Endodermal cell (in vitro differentiated cells): ENCODE data around the gene KIRREL3. TPM values are rescaled to one million over a fixed set of nuclear protein-coding genes. Genes with fewer than 3 reads are reported as not detected.

Experiments used
- DNase-seq: peaks from one replicate; pipeline ENCODE4 v3.0.0-alpha.2; 2017
- H3K27ac ChIP-seq: 2 replicates; pipeline ENCODE4 v1.5.1; 2013; ENCODE audit warnings: mild to moderate bottlenecking, low read depth, low read length, moderate library complexity
- H3K27me3 ChIP-seq: 2 replicates; pipeline ENCODE4 v1.6.1; 2013; ENCODE audit warnings: mild to moderate bottlenecking, low read length, moderate library complexity; ENCODE audit not compliant: insufficient read depth, control insufficient read depth, poor library complexity, severe bottlenecking
- H3K36me3 ChIP-seq: 2 replicates; pipeline ENCODE4 v1.7.0; 2013; ENCODE audit warnings: mild to moderate bottlenecking, low read length, moderate library complexity; ENCODE audit not compliant: control insufficient read depth, insufficient read depth
- H3K4me1 ChIP-seq: one replicate; pipeline ENCODE4 v1.7.0; 2013; ENCODE audit warnings: low read length; ENCODE audit not compliant: control insufficient read depth, insufficient read depth
- H3K4me3 ChIP-seq: 2 replicates; pipeline ENCODE4 v1.5.1; 2013; ENCODE audit warnings: mild to moderate bottlenecking, low read length, moderate library complexity
- H3K9ac ChIP-seq: 2 replicates; pipeline ENCODE4 v1.6.1; 2013; ENCODE audit warnings: mild to moderate bottlenecking, low read length, moderate library complexity; ENCODE audit not compliant: poor library complexity, severe bottlenecking; ENCODE audit errors: extremely low read depth
- H3K9me3 ChIP-seq: 2 replicates; pipeline ENCODE4 v1.6.1; 2013; ENCODE audit warnings: mild to moderate bottlenecking, low read length, moderate library complexity; ENCODE audit not compliant: control insufficient read depth
- H3K27ac Mint-ChIP-seq: 2 replicates; pipeline ENCODE4 v1.8.0; 2020; ENCODE audit warnings: mixed read lengths
- H3K27me3 Mint-ChIP-seq: 2 replicates; pipeline ENCODE4 v1.8.0; 2021; ENCODE audit warnings: mild to moderate bottlenecking, mixed read lengths; ENCODE audit not compliant: insufficient read depth
- H3K36me3 Mint-ChIP-seq: 2 replicates; pipeline ENCODE4 v1.8.0; 2020; ENCODE audit warnings: low read depth, mixed read lengths
- H3K4me1 Mint-ChIP-seq: 2 replicates; pipeline ENCODE4 v1.8.0; 2020; ENCODE audit warnings: mixed read lengths
- H3K4me3 Mint-ChIP-seq: 2 replicates; pipeline ENCODE4 v1.8.0; 2020; ENCODE audit warnings: mild to moderate bottlenecking, moderate library complexity, mixed read lengths
- H3K9me3 Mint-ChIP-seq: 2 replicates; pipeline ENCODE4 v1.8.0; 2020; ENCODE audit warnings: mild to moderate bottlenecking, mixed read lengths
- CTCF ChIP-seq: fragments of 200-600 bp; sonication (generic); conservative IDR thresholded peaks from 2 replicates; pipeline ENCODE4 v1.5.0; 2021; ENCODE audit warnings: antibody characterized with exemption, mild to moderate bottlenecking
- WGBS, 2 experiments: methylation state at CpG; one replicate each; pipeline versions ENCODE4 v1.1.5 to v1.1.7; 2013; ENCODE audit warnings: missing lambda C conversion rate in 2 of 2, mixed read lengths in 1 of 2; ENCODE audit not compliant: insufficient coverage in 1 of 2, insufficient read length in 1 of 2; 5-methylcytosine and 5-hydroxymethylcytosine counted together
- total RNA-seq, 2 donors: library from RNA; stranded (reverse); fragmentation: NEBNext Ultra II Directional in 1 of 2; extraction: Animal tissue kit (Norgen Biotek cat#: 25700) in 1 of 2; gene quantifications; 2 replicates in 1 of 2; 3 replicates in 1 of 2; pipeline ENCODE4 v1.2.1, GENCODE V29; 2021

The KIRREL3 gene
- total RNA-seq, 2 donors from 2014 or later, result 1.1 to 1.4 TPM

GRCh38 chr11:126547161-126547560 is 453.4 kb downstream of the KIRREL3 start:
- Mint-ChIP-seq H3K27me3 (no peaks in the 10 kb centered on the region), H3K36me3 (no peaks in the 10 kb centered on the region), H3K9me3 (no peaks in the 10 kb centered on the region), H3K27ac (no peak overlapping the region), H3K4me1 (peaks cover 30% of the 10 kb centered on the region), H3K4me3 (no peak overlapping the region)
- no peak overlapping the region for H3K27ac ChIP-seq
- no peak for DNase-seq
- H3K36me3 ChIP-seq, result no peaks in the 10 kb centered on the region
- H3K9ac ChIP-seq, result no peak overlapping the region
- no peaks in the 10 kb centered on the region for H3K9me3 ChIP-seq
- no peak overlapping the region for H3K4me3 ChIP-seq
- no peaks in the 10 kb centered on the region for H3K27me3 ChIP-seq
- 95 to 97% methylated on average over 7 to 9 of the region's 9 CpGs for WGBS, 2 experiments
- no peak for TF ChIP-seq CTCF
- peaks cover 21% of the 10 kb centered on the region for H3K4me1 ChIP-seq

DNA sequence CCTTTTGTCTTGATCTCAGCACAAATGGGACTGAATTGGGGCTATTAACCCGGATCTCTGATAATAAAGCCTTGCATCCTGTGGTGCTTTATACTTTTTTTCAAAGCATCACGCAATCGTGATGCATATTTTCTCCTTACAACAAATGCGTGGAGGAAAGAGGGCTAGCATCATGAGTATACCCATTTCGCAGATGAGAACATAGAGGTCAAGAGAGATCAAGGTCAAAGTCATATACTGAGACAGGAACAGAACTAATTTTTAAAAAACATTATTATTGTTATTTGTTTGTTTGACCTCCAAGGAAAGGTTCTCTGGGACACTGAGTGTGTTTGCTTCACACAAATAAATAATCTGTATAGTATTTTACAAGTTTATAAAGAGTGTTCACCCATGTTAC is 453.9 kb downstream of the KIRREL3 start:
- Histone ChIP-seq H3K4me1 (peaks cover 21% of the 10 kb centered on the region), H3K27me3 (no peaks in the 10 kb centered on the region), H3K9ac (no peak overlapping the region), H3K9me3 (no peaks in the 10 kb centered on the region), H3K27ac (no peak overlapping the region), H3K4me3 (no peak overlapping the region), H3K36me3 (no peaks in the 10 kb centered on the region)
- H3K27ac Mint-ChIP-seq, result no peak overlapping the region
- peaks cover 32% of the 10 kb centered on the region for H3K4me1 Mint-ChIP-seq
- 72 to 76% methylated on average over 5 of the region's 5 CpGs for WGBS, 2 experiments
- no peaks in the 10 kb centered on the region for H3K36me3 Mint-ChIP-seq
- no peak for DNase-seq
- no peaks in the 10 kb centered on the region for H3K9me3 Mint-ChIP-seq
- no peak for TF ChIP-seq CTCF
- H3K4me3 Mint-ChIP-seq, result no peak overlapping the region
- no peaks in the 10 kb centered on the region for H3K27me3 Mint-ChIP-seq

- Mint-ChIP-seq H3K27ac (no peak overlapping the region), H3K4me1 (peaks cover 32% of the 10 kb centered on the region), H3K4me3 (no peak overlapping the region), H3K27me3 (no peaks in the 10 kb centered on the region), H3K9me3 (no peaks in the 10 kb centered on the region), H3K36me3 (no peaks in the 10 kb centered on the region)
- Histone ChIP-seq H3K4me3 (no peak overlapping the region), H3K4me1 (peaks cover 21% of the 10 kb centered on the region), H3K9me3 (no peaks in the 10 kb centered on the region), H3K36me3 (no peaks in the 10 kb centered on the region), H3K27ac (no peak overlapping the region), H3K9ac (no peak overlapping the region), H3K27me3 (no peaks in the 10 kb centered on the region)
- TF ChIP-seq CTCF, result no peak
- DNase-seq, result peak; percentile 67
- WGBS, 2 experiments, result 91% methylated on average over 2 of the region's 2 CpGs; no CpG with 5 or more reads in 1 of the 2 experiments
Observed at GRCh38 chr11:126546191-126546590, 454.4 kb downstream of the KIRREL3 start.
